ENCODE data around the gene SQSTM1.
"Not testable (repeated sequence)": the region's sequence is repeated elsewhere in the genome, so short reads cannot be mapped to it uniquely, and the experiment has no call there.

SQSTM1 gene

DNA sequence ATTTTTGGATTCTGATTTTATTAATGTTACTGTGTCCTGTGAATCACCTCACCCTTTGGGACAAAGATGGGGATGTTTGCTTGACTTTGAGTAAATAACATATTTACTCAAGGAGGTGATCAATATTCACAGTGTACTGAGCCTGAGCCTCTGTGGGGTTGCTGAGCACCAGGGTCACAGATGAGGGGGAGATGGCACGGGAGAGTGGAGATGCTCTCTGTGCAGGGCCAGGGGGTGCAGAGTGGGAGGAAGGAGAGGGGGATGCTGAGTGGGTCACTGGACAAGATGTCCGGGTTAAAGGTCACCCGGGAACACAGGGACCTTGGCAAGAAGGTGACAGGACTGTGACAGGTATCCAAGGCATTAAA lies 4.0 kb downstream of the SQSTM1 start:
- DNase-seq (ENCODE audit: low read depth, low spot score) = no peak

DNA sequence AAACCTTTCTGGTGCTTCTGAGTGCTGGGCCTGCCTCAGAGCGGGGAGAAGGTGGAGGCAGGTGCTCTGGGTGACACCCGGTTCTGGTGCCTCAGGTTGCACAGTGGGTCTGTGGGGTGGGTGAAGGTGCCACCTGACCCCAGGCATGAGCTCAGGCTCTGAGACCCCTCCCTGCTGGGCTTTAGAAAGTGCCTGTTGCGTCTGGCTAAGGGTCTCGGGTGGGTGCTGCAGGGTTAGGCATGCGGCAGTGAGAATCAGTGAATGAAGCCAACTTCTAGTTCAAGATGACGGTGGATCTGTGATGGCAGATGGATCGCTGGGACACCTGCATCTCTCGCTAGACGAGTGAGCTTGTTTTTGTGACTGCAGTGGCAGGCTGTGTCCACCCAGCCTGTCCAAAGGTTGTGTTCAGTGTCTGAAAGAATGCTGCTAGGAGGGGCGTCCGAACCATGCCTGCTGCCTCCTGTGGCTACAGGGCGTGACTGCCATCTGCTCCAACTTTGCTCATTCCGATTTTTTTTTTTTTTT lies 5.0 kb downstream of the SQSTM1 start:
- DNase-seq (ENCODE audit: low read depth, low spot score) = no peak

GRCh38 chr5:179827680-179828079 lies 7.0 kb downstream of the SQSTM1 start:
- DNase-seq (ENCODE audit: low read depth, low spot score) = no peak

DNA sequence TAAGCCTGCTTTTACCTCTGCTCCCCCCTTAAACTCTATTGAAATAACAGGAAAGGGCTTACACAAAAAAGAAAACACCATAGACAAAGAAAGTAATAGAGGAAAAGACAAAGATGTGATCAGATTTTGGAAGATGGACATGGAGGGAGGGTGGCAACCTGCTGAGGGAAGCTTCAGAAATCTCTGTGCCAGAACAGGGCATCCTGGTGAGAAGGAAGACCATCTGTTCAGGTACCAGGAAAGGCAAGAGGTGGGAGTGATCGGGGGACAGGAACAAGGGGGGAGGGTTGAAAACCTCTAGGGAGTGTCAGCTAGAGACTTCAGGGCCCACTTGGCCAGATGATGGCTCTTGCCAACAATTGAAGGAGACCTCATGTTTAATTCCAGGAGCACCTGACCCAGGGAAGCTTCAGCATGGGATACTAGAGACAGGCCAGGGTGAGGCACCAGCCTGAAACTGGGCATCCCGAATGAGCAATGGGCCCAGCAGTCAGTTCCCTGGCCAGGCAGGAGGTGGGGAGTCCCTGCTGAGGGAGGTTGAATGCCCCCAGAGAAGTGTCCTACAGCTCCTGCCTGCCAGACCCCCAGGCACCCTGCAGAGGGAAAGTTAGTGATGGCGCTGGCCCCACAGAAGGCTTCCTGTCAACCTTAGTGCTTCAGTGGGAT lies 8.2 kb downstream of the SQSTM1 start:
- no peak for DNase-seq (ENCODE audit: low read depth, low spot score)

DNA sequence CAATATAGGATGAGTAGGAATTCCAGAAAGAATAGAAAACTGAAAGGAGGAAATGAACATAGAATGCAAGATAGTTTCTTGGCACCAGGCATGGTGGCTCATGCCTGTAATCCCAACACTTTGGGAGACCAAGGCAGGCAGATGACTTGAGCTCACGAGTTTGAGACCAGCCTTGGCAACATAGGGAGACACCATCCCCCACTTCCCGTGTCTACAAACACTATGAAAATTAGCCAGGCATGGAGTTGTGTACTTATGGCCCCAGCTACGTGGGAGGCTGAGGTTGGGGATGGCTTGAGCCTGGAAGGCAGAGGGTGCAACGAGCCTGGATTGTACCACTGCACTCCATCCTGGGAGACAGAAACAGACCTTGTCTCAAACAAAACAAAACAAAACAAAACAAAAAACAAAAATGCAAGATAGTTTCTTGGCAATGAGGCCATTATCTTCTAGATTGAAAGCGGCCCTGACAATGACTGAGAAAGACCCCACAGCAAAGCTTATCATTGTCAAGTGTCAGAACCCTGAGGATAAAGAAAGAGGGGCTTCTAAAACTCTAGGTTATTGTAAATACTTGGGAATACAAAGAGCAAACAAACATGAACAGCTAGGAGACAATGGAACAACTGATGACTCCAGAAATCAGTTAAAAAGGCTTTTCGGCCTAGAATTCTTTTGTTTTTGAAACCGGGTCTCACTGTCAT lies 9.2 kb downstream of the SQSTM1 start:
- no peak for DNase-seq (ENCODE audit: low read depth, low spot score)

DNA sequence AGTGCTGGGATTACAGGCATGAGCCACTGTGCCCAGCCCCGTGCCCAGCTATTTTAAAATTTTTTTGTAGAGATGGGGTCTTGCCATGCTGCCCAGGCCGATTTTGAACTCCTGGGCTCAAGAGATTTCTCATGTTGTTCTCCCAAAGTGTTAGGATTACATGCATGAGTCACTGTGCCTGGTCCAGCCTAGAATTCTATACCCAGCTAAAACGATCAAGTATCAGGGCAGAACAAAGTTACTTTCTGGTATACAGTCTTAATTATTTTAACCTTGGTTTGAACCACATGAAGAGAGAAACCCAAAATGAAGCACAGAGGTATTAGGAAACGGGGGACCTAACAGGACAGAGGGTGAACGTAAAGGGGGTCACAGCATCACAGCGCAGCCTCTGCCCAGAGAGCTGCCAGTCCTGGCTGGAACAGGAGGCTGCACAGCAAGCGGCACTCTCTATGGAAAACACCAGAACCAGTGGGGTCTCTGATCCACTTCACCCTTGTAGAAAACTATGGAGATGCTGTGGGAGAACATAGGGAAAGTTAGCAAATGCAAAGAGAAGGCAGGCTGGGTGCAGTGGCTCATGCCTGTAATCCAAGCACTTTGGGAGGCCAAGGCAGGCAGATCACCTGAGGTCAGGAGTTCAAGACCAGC lies 10.2 kb downstream of the SQSTM1 start:
- DNase-seq (ENCODE audit: low read depth, low spot score) = no peak

GRCh38 chr5:179832039-179832745 lies 11.5 kb downstream of the SQSTM1 start:
- no peak for DNase-seq (ENCODE audit: low read depth, low spot score)

GRCh38 chr5:179833056-179833708 lies 12.5 kb downstream of the SQSTM1 start:
- DNase-seq (ENCODE audit: low read depth, low spot score) = no peak

GRCh38 chr5:179833709-179834070 lies 13.0 kb downstream of the SQSTM1 start:
- no peak for DNase-seq (ENCODE audit: low read depth, low spot score)

DNA sequence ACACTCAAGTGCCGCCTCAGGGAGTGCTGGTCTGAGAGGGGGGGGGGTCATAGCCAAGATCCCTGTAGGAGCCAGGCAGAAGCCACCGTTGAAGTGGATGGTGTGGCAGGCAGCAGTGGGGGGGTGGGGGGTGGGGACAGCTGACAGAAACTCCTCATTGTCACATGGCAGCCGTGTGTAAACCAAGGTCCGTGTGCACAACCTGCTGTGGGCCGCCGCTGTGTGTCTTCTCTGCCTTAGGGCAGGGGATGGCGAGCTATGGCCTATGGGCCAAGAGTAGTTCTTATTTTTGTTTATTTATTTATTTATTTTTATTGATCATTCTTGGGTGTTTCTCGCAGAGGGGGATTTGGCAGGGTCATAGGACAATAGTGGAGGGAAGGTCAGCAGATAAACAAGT lies 13.4 kb downstream of the SQSTM1 start:
- DNase-seq (ENCODE audit: low read depth, low spot score) = no peak

- DNase-seq (ENCODE audit: low read depth, low spot score) = not testable (repeated sequence)
Measured at GRCh38 chr5:179834871-179835270, 14.2 kb downstream of the SQSTM1 start.

DNA sequence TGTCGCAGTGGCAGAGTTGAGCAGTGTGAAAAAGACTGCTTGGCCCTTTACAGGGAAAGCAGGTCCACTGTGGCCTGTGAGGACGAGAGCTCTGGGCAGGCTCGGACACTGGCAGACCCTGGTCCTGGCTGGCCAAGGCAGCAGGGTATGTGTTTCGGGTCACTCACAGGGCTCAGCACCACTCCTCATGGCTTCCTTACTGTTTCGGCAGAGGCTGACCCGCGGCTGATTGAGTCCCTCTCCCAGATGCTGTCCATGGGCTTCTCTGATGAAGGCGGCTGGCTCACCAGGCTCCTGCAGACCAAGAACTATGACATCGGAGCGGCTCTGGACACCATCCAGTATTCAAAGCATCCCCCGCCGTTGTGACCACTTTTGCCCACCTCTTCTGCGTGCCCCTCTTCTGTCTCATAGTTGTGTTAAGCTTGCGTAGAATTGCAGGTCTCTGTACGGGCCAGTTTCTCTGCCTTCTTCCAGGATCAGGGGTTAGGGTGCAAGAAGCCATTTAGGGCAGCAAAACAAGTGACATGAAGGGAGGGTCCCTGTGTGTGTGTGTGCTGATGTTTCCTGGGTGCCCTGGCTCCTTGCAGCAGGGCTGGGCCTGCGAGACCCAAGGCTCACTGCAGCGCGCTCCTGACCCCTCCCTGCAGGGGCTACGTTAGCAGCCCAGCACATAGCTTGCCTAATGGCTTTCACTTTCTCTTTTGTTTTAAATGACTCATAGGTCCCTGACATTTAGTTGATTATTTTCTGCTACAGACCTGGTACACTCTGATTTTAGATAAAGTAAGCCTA lies 15.7 kb downstream of the SQSTM1 start:
- DNase-seq (ENCODE audit: low read depth, low spot score) = no peak

GRCh38 chr5:179837076-179838011 lies 16.6 kb downstream of the SQSTM1 start:
- no peak for DNase-seq (ENCODE audit: low read depth, low spot score)

DNA sequence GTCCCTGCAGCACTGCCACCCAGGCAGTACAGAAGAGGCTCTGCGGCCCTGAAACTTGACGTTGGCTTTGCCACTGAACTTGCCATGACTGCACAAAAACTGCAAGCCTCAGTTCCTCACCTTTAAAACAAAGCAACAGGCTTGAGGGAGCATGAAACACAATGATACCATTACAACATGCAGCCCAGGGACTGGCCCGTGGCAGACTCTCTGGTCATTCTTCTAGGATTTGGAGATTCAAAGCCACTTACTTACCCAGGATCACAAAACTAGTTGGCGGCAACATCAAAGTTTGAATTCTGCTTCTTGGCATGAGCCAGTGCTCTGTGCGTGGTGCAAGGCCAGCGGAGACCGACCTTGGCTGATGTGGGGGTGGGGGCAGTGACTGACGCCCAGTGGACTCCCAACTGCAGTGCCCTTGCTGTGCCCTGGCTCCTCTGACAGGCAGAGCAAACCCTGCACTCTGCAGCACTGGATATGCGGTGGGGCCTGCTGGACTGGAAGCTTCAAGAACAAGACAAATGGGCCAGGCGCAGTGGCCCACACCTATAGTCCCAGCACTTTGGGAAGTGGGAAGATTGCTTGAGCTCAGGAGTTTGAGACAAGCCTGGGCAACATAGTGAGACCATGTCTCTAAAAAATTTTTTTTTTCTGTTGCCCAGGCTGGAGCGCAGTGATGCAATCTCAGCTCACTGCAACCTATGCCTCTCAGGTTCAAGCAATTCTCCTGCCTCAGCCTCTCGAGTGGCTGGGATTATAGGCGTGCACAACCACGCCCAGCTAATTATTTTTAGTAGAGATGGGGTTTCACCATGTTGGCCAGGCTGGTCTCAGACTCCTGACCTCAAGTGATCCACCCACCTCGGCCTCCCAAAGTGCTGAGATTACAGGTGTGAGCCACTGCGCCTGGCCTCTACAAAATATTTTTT lies 18.9 kb downstream of the SQSTM1 start:
- no peak for DNase-seq (ENCODE audit: low read depth, low spot score)

GRCh38 chr5:179840321-179840720 lies 19.6 kb downstream of the SQSTM1 start:
- DNase-seq (ENCODE audit: low read depth, low spot score) = no peak

DNA sequence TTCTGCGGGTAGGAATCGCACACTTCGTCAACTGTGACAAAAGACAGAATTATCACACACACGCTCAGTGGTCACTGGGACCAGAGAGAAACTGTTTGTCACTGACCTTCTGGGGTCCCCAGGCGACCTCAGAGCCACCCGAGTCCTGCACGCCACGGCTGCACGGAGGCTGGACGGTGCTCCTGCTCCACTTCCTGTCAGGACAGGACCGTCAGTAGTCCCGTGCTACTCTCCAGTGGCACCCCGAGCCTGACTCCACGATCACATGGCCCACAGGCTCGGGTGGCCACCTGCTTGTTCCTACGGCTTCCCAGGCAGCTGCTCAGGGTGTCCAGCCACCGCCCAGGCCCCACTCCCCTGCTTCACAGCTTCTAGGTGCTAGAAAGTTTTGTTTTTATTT lies 20.1 kb downstream of the SQSTM1 start:
- no peak for DNase-seq (ENCODE audit: low read depth, low spot score)

DNA sequence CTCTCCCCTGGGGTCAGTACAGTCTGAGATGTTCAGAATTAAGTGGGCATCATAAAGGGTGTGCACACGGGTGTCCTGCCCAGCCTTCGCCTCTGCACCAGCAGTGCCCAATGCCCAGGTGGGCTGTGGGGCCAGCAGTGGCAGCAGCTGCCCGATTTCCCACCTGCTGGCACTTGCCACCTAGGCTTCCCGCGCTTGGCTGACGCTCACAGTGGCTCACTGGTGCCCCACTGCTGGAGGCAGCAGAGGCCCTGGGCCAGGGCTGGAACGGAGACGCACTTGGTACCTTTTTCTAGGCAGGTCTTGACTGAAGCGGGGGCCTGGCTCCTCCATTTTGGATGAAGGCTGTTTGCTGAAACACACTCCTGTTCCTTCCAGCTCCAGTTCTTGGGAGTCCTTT lies 20.9 kb downstream of the SQSTM1 start:
- no peak for DNase-seq (ENCODE audit: low read depth, low spot score)

DNA sequence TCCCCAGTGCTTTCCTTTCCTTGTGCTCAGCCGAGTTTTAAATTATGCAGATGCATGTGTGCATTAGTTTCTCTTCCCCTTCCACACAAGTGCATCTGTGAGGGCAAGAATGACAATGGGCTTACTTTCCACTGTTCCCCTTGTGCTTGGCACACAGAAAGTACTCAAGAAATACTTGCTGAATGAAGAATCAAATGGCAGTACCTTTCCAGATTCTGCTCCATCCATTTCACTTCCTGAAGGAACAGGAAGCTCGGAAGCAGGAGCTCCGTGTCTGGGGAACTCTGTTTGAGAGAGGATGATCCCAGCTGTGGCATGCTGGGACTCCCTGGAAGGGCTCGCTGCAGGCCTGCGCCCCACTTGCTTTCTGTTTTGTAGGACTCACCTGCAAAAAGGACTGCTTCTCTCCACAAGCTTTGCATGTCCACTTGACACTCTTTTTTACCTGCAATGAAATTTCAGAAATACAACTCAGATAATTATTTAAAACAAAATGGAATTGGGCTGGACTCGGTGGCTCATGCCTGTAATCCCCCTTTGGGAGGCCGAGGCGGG lies 32.4 kb downstream of the SQSTM1 start:
- DNase-seq (ENCODE audit: low read depth, low spot score) = no peak
